Mammary epithelial cell (primary cell): ENCODE measurements around the gene RBM12.

ENCODE experiments used
- EZH2 ChIP-seq: IDR thresholded peaks from 2 replicates; pipeline ENCODE4 v1.6.1; 2012; ENCODE audit warnings: low read length, inconsistent platforms, borderline replicate concordance
- TF ChIP-seq, protein P1 (sequence below), 2 donors: IDR thresholded peaks in 1 of 2; conservative IDR thresholded peaks in 1 of 2; 2 replicates each; pipeline ENCODE4 v1.5.1; 2011 to 2012; ENCODE audit warnings: inconsistent platforms in 2 of 2, low read length in 2 of 2, mild to moderate bottlenecking in 2 of 2, control low read depth in 1 of 2, low read depth in 1 of 2; ENCODE audit not compliant: insufficient read depth in 1 of 2; ENCODE audit errors: extremely low read depth in 1 of 2

DNA sequence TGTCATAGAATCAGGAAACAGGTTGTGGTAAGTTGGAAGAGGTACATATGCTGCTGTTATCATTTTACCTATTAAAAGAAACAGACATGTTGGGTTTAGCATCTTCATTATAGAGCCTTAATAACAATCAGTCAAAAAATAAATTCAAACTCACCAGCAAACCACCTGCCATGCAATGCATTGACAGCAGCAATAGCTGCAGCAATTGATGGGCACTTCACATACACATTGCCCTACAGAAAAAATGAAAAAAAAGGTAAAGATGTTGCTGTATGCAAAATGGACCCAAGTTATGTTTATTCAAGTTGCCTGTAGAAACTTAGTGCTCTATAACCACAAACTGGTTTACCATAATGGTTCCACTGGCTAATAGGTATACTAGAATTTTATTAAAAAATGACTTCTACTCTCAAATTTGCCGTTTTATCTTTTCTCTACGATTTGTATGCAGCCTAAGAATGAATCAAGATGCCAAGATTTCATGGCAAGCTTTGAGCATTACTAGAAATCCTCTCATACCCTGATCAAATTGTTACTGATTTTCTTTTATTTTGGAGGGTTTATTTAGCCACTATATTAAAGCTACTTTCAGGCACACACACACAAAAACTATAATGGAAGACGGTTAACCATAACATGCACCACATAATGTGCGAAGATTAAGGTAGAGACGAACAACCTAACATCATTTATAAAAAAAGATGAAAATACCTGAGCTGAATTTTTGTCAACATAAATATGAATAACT is 40.0 kb upstream of the RBM12 start:
- TF ChIP-seq, protein P1, sequence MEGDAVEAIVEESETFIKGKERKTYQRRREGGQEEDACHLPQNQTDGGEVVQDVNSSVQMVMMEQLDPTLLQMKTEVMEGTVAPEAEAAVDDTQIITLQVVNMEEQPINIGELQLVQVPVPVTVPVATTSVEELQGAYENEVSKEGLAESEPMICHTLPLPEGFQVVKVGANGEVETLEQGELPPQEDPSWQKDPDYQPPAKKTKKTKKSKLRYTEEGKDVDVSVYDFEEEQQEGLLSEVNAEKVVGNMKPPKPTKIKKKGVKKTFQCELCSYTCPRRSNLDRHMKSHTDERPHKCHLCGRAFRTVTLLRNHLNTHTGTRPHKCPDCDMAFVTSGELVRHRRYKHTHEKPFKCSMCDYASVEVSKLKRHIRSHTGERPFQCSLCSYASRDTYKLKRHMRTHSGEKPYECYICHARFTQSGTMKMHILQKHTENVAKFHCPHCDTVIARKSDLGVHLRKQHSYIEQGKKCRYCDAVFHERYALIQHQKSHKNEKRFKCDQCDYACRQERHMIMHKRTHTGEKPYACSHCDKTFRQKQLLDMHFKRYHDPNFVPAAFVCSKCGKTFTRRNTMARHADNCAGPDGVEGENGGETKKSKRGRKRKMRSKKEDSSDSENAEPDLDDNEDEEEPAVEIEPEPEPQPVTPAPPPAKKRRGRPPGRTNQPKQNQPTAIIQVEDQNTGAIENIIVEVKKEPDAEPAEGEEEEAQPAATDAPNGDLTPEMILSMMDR (conservative IDR thresholded peaks at IDR 0.05 in 1 of 2, IDR thresholded peaks at IDR 0.05 in 1 of 2; ENCODE audit: extremely low read depth in 1 of 2, insufficient read depth in 1 of 2, low read depth in 1 of 2, low read length in 2 of 2), result no peak
- no peak for TF ChIP-seq EZH2
